CD4-positive, alpha-beta T cell treated with Interferon gamma for 1 hour (primary cell): Measurements from ENCODE around the gene ZFAND3.

Experiments used
- DNase-seq: peaks from one replicate; pipeline ENCODE4 v3.0.0-alpha.2; 2020

ZFAND3 gene

DNA sequence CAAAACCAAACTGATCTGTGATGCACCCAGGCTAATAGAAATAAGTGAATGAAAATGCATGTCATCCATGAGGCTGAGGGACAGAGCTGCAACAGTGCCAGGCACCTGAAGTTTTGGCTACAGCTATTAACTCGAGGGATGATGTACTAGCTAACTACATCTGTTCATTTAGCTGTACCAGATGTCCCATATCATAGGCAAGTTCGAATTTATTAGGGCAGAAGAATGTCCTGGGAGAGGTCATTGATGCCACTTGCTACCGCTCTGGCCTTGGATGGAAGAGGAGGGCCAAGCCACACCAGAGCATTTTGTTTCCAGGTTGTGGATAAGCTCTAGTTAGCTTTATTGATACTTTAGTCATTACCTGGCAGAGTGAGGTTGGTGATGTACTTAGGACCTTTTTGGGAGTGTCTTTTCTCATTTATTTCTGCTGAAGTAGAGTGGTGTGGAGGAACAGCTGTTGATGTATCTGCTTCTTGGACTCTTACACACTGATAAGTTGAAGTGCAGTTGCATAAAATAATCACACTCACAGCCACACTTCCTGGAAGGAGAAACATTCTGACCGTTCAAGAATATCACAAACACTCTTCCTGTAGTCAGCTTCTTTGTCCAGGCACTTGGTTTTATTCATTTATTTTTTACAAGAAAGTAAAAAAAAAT, 8.2 kb downstream of the ZFAND3 start:
- no peak for DNase-seq

DNA sequence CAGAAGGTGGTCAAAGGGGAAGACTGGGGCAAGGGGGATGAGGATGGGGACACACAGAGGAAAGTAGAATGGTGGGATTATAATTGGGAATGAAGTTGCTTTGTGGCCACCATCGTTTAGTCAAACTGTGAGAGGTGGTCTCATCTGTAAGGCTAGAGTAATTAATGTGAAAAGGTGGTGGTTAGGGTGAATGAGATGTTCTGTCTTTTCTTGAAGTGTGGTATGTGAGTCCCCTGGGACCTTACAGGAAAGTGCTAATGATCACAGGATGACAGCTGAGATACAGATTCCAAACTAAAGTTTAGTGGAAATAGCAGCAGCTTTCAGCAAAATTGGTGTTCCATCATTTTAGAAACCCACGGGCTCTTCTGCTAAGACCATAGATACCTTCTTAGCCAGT, 10.7 kb downstream of the ZFAND3 start:
- DNase-seq, result no peak

DNA sequence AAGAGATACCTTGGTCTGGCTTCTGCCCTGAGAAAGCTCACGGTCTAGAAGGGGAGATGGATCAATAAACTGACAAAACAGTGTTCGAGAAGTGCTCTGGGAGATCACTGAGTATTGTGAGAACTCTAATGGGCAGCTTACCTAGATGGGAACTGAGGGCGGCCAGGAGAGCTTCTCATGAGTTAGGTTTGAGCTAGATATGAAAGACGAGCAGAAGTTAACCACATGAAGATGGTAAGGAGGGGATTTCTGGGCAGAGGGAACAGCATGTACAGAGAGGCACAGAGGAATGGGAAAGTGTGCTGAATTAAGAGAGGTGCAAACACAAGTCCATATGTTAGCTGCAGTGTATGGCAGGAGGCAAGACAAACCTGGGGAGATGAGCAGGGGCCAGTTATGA, 11.9 kb downstream of the ZFAND3 start:
- DNase-seq, result no peak

DNA sequence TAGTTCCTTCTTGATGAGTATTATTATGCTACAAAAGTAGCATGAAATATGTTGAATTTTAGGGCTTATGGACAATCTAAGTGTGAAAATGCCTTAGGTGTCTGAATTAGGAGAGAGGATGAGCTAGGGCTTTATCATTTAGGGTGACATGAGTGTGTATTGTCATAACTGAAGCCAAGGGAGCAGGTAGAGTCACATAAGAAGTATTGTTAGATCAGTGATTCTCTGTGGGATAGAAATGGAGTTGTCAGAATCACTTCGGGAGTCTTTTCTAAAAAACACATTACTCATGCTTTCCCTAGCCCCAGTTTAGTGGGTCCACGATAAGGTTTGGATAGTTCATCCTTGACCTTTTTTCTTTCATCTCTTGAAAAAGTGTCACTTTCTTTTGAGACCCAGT, 16.4 kb downstream of the ZFAND3 start:
- no peak for DNase-seq

DNA sequence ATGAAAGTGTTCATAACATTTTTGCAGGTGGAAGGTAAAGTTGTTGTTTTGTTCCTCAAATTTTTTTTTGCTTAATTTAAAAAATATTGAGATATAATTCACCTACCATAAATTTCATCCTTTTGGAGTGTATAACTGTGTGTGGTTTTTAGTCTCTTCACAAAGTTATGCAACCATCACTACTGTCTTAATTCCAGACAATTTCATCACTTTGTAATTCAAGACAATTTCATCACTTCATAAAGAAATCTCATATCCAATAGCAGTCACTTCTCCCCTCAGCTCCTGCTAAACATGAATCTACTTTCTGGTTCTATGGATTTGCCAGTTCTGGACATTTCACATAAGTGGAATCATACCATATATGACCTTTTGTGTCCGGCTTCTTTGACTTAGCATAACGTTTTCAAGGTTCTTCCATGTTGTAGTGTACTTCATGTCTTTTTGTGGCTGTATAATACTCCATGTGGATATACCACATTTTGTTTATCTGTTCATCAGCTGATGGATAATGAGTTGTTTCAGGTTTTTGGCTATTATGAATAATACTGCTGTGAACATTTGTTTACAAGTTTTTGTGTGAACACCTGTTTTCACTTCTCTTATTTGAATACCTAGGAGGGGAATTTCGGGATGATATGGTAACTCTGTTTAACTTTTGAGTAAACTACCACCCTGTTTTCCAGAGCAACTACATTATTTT, 18.8 kb downstream of the ZFAND3 start:
- DNase-seq, result no peak

DNA sequence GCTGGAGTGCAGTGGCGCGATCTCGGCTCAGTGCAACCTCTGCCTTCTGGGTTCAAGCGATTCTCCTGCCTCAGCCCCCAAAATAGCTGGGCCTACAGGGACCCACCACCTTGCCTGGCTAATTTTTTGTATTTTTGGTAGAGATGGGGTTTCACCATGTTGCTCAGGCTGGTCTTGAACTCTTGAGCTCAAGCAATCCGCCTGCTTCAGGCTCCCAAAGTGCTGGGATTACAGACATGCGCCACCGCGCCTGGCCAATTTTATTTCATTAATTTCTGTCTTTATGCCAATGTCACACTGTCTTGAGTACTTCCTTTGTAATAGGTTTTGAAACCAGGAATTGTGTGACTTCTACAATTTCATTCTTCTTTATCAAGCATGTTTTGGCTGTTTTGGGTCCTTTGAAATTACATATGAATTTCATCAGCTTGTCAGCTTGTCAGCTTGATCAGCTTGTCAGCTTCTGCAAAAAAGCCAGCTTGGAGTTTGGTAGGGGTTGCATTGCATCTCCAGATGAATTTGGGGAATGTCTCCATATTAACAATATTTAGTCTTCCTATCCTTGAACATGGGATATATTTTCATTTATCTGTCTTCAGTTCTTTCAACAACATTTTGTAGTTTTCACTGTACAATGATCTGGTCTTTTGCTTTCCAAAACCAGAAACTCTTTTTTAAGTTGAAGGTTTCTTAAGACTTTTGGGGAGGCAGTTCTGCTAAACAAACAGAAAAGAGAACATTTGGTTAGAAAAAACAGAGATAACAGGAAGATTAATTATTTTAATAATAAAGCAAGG, 20.8 kb downstream of the ZFAND3 start:
- no peak for DNase-seq

DNA sequence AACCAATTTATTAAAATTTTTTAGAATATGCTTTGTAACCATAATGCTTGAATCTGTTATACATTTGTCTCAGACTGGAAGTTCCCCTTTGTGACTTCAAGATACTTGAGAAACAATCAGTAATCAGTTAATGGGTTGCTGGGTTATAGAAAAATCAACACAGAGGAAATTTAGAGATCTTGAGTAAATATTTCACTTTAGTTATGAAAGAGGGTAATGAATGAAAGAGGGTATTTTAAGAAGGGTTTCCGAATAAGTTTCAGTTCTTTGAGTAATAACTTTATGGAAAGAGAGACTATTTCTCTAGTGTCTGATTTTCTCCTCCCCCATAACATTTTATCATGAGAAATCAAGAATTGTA, 21.4 kb downstream of the ZFAND3 start:
- DNase-seq, result no peak

DNA sequence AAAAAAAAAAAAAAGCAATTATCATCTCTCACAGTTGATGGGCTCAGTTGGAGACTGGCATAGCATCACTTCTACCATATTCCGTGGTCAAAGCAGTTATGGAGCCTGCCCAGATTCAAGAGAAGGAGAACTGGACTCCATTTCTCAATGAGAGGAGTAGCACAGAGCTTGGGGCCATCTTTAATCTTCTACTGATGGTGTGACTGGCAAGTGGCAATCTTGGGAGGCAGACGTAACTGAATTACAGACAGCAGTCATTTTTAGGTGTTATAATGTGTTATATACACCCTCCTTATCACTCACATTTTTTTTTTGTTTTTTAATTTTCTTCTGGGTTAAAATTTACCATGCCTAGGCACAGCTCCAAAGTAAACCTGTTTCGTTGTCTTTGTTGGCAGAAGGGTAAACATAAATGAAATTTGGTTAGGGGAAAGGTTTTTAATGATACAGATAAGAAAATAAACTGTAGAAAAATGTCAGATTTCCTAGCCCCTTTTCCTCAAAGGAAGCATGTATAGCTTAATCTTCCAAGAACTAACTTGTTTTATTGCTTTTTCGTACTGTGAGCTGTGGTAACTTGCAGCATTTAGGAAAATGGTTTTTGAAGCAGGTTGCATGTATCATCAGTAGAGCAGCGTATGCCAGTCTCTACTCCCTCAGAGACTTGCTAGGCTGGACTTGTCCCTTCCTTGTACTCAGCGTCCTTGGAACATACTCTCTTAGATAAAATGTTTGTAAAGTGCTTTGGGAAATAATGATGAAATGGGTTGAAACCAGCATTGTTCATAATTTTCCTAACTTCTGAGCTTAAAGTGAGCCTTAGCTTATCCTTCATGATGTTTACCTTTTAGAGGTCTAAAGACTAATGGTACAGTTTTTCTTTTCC, 25.7 kb downstream of the ZFAND3 start:
- DNase-seq, result no peak

DNA sequence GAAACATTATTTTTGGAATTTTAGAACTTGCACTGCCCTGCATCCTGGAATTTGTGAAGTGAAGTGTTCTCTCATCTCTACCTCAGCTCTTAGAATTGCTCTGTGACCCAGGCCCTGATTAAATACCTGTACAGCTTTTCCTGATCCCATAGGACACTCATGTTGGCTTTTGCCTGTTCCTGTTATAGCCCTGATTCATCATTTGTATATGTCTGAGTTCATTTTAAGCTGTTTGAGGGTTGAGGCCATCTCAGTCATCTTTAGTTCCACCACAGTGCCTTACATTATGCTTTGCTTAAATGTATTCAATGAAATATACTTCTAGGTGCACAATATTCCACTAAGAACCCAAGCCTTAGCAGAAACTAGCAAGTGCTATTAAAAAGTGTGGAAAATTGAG, 26.4 kb downstream of the ZFAND3 start:
- DNase-seq, result no peak

DNA sequence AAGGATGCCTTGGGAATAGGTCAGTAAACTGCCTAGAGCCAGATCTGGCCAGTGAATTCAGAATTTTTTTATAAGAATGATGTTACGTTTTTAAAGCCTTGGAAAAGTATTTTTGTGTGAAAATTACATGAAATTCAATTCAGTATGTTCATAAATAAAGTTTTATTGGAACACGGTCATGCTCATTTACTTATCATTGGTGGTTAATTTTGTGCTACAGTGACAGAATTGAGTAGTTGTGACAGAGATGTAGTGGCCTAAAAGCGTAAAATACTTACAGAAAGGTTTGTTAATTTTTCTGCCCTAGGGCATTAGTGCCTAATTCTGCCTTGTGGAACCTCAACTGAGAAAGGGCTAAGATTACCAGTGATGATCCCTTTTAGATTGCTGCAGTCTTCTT, 28.2 kb downstream of the ZFAND3 start:
- no peak for DNase-seq

DNA sequence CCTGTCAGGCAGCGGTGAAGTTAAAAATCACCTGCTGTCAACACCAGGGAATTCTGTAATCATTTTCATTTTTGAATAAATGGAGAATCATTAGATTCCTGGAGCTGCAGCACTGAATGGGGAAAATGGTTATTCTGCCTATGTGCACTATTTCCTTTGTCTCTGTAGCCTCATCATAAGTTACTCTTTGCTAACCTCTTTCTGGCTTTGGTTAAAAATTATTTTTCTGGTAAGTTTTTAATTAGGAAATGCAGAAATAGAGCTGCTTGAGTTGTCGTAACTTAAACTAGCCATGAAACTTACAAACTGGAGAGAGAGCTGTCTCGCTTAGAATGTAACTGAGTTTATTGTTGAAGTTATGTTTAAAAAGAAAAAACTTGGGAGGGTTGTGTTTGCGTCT, 28.8 kb downstream of the ZFAND3 start:
- DNase-seq, result no peak

DNA sequence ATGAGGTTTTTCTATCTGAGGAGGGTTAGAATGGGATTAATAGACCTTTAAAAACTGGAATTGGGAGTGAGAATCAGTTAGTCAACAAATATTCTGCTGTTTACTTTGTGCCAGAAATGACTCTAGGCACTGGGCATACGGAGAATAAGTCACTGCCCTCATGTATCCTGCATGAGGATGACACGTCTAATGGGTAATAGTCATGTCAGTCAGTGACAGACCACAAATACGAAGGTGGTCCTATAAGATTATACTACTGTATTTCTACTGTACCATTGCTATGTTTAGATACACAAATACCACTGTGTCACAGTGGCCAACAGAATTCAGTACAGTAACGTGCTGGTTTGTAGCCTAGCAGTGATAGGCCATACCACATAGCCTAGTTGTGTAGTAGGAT, 30.7 kb downstream of the ZFAND3 start:
- no peak for DNase-seq

DNA sequence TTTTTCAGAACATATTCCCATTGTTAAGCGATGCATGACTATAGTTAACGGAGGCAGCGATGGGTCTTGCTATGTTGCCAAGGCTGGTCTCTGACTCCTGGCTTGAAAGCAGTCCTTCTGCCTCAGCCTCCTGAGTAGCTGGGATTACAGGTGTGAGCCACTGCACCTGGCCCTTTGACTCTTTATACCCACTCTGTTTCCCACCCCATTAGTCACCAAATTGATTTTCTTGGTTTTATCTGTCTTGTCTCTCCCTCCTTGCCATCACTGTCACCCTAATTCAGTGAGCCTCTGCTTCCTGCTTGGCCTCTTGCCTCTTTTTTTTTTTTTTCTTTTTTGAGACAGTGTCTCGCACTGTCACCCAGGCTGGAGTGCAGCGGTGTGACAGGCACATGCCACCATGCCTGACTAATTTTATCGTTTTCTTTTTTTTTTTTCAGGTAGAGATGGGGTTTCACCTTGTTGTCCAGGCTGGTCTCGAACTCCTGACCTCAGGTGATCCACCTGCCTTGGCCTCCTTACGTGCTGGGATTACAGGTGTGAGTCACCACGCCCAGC, 31.3 kb downstream of the ZFAND3 start:
- no peak for DNase-seq

DNA sequence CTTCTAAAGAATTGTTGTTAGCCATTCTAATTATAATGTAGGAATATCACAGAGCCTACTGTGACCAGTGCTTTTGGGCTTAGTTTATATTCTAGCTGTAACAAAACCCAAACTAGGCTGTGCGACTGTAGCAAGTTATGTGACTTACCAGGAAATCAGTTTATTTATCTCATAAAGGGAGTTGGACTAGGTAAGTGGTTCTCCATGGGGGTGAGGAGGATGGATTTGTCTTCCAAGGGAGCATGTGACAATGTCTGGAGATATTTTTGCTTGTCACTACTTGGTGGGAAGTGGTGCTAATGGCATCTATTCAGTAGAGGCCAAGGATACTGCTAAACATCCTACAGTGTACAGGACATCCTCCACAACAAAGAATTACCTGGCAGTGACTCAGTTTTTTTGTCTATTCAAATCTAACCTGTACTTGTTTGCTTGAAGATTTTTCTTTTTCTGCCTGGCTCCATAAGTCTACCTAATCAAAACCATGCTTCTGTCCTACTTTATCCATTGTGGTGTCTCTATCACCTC, 32.5 kb downstream of the ZFAND3 start:
- DNase-seq, result no peak

DNA sequence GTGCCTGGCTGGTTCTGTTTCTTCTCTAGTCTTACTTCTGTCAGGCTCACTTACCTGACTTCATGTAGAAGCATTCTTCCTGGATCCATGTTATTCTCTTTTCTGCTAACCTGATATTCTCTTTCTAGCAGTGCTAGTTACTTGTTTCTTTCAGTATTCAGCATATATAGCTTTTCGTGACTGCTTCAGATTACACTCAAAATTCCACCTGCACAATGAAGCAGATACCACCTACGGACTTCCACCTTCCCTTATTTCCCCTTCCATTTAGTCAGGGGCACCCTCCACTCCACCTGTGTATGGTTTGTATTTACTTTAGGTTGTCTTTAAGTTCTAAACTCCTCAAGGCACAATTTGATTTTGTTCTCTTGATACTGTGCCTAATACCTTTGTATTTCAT, 36.8 kb downstream of the ZFAND3 start:
- DNase-seq, result no peak

DNA sequence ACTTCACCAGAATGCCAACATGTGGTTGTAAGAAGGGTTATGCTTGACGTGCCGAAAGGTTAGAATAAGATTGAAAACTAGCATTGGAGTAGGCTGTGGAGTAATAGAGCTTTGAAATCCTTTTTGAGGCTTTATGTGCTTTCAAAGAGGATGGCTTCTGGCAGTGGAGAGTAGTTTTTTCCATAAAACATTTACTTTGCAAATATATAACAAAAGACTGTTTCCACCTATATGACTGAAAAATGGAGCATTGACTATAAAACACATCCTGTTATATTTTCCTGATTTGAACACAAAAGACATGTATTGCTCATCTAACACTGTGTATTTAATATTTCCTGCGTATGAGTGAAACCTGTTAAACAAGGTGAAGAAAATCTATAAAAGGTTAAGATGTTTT, 38.8 kb downstream of the ZFAND3 start:
- DNase-seq, result no peak

DNA sequence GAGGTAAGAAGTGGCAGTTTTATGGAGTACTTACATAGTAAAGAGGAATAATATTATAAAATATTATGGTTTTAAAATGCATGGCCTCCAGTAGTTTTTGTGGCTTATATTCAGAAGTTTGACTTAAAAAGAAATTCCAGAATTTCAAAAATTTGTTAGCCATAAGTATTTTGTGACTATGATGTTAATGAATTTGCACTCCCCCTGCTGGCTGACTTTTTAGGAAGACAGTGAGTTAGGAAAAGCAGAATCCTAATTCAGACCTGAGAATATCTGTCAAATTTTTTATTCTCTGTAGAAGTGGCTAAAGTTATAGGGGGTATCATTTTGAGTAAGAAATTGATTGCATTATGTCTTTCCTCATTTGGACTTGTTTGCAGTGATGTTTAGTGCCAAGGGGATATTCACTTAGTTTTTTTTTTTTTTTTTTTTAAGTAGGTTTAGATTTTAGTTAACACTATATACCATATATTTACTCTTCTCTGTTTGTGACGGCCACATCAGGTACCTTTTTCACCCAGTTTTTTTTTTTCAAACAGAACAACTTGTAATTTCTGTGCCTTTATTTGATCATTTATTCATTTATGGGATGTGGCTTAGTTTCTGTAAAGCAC, 40.8 kb downstream of the ZFAND3 start:
- DNase-seq, result no peak

DNA sequence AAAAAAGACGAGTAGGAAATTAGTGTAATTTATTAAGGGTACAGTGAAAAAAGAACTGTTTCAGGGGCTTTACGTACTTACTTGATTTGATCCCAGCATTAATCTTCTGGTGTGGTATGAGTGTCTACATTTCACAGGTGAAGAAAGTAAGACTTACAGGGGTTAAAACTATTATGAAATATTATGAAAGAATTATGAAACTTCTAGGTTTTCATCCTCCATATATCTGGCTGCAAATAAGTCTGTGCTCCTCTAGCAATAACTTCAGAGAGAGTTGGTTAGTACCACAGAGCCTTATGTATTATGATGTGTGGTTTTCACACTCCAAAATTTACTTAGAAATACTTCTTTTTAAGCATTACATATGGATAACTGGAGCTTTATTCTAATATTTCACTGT, 41.9 kb downstream of the ZFAND3 start:
- no peak for DNase-seq

DNA sequence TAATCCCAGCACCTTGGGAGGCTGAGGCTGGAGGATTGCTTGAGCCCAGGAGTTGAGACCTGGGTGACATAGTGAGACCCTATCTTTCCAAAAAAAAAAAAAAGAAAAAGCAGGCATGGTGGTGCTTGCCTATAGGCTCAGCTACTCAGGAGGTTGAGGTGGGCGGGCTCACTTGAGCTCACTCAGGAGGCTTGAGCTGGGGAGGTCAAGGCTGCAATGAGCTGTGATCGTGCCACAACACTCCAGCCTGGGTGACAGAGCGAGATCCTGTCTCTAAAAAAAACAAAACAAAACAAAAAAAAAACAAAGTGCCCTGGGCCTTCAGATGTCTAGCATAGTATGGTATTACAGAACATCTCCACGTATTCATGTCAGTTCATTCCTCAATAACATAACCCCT, 42.9 kb downstream of the ZFAND3 start:
- DNase-seq, result no peak

DNA sequence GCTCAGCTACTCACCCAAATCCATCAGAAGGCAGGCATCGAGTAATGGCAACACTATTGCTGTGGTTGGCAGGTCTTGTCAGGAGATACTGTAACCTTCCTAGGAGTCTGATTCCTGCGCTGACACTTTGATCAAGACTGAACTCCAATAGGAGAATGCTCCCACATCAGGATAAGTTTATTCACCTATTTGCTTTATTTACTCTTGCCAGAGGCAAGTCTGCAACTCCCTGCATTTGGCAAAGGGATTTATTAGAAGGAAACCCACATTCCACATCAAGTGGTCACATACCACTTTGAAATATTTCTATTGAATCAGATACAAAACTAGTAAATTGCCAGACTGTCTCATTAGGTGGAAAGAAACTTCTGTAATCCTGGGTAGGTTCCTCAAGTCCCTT, 43.5 kb downstream of the ZFAND3 start:
- no peak for DNase-seq

DNA sequence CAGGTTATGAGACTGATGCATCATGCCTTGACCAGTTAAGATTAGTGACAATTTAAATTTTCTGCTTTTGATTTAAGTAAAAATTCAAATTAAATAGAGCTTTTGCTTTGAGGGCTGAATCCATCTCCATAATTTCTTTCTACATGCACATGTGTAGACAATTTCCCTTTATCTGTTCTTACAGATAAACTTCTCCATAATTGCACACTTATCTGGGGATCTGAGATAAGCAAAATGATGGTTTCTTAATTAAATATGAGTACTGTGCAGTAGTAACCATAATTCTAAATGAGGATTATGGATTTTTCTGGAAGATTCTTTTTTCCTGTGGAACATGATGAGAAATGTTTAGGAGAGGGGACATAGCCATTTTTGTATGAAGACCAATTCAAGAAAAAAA, 44.7 kb downstream of the ZFAND3 start:
- no peak for DNase-seq

DNA sequence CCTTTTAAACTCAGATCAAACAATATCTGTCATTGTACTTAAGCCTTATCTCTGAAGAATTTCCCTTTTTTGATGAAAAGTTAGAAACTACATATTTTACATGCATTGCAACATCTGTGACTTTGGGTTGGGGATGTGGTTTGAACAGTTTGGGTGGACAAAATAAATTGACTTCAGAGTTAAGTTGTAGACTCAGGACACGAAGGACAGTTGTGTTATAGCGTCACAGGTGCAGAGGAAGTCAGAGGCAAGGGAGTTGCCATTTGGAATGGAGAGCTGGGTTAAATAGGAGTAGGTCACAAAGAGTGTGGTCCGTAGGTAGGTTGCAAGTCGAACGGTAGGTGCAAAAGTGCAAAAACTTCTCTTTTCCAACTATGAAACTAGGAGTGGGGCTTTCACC, 46.0 kb downstream of the ZFAND3 start:
- no peak for DNase-seq
